CD1c-positive myeloid dendritic cell (primary cell): ENCODE data around the gene DHH.

ENCODE experiments used
- DNase-seq: peaks from one replicate; pipeline ENCODE4 v3.0.0-alpha.2; 2016; ENCODE audit errors: extremely low spot score

DHH gene

DNA sequence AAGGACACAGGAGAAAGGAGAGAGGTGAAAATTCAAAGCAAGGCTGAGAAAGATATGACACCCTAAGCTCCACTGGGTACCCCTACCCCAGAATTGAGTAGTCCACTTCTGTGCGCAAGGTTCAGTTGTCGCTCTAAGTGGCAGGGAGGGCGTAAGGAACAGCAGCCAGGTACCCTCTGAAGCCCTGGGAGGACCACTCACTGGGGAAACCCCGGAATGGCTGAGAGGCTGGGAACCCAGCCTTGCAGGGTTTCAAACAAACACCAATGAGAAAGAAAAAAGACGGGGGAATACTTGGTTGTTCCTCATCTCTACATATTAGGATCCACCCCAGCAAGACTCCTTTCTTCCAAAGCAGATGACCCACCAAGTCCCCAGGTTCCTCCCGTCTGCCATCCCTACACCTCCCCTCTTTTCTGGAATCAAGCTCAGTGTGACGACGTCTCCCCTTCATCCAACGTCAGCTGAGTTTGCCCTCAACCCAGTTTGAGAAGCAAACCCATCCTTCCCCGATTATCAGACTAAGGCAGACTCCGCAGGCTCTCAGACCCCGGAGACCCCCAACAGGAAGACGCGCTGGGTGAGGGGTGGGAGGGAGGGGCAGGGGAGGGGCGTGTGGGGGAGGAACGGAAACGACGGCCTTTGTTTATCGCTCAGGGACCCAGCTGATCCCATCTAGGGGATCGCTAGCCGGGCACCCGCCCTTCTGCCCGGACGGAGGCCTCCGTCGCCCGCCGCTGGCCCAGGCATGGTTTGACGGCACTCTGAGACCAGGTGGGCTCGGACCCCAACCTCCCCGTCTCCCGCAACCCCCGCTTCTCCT lies 15.3 kb upstream of the DHH start:
- no peak for DNase-seq

DNA sequence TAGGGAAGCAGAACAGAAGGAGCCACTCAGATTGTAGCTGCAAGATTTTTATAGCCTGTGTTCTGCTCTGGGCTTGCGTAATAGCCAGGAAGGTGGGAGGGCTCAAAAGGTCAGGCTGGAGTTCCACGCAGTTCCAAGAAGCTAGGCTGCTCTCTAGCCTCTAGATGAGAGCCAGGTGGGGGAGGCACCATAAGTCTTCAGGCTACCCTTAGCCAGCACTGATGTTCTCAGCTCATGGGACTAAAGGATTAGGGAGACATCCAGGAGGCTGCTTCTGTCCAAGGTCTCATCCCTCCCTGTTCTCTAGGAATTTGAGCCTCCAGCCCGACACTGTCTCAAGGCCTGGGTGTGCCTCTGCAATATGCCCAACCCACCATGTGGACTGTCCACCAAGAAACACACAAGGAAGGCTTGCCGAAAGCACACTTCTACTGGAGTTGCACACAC lies 14.4 kb upstream of the DHH start:
- peak; percentile 84 for DNase-seq

DNA sequence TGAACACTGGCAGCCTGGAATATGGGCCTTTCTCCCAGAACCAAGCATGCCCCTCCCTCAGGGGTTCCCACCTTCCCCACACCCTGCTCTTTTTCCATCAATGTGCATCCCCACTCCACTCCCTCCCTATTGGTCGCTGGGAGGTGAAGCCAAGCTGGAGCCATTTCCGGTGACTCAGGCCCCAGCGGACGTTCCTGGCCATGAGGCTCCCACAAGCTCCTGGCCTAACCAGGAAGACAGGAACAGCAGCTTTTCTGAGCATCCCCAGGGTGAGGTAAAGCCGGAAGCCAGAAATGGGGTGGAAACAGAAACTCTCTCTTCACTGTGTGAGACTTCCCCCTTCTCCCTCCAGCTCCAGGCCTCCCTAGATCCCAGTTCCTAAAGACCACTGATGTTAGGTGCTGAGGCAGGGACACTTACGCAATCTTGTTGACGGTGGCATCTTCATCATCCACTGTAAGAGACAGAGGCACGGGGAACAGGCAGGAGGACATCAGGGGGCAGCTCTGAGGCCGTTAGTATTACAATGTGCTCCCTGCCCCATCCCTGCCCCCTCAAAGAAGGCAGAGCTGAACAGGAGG lies 11.0 kb upstream of the DHH start:
- no peak for DNase-seq

DNA sequence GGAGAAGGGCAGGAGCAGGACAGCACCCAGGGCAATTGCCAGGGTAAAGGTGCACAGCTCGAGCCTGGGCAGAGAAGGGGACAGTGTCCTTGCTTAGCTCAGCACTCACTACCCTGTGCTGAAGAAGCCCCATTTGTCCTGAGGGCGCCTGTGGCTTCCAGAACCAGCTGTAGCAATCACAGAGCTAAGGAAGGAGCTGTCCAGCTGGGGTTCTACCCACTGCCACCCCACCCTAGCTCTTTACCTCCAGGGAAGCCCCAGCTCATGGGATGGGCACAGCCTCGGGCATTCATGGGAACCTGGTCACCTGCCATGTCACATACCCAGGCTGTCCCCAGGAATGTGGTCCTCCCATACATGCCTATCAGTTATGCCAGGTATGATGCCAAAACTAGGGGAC lies 10.2 kb upstream of the DHH start:
- DNase-seq: no peak

DNA sequence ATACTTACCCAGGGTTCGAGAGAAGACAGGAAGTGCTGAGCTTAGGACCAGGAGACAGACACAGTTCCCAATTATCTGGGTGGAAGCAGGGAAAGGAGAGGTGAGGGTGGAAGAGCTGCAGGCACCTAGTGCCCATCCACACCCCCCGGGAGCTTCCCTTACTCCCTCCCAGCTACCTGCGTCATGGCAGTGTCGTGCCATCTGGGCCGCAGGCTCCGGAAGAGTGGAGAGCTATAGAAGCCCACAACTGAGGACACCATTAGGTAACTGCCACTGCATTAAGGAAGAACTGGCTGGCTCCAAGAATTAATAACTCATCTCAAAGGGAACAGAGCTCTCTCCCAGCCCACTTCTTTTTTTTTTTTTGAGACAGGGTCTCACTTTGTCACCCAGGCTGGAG lies 5.8 kb upstream of the DHH start:
- DNase-seq: no peak

DNA sequence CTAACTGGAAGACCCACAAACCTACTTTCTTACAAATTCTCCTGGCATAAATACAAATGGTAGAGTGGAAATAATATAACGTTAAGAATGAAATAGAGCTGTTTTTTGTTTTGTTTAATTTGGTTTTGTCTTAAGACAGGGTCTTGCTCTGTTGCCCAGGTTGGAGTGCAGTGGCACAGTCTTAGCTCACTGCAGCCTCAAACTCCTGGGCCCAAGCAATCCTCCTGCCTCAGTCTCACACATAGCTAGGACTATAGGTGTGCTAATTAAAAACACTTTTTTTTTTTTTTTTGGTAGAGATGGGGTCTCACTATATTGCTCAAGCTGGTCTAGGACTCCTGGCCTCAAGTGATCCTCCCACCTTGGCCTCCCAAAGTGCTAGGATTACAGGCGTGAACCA lies 4.1 kb upstream of the DHH start:
- no peak for DNase-seq

DNA sequence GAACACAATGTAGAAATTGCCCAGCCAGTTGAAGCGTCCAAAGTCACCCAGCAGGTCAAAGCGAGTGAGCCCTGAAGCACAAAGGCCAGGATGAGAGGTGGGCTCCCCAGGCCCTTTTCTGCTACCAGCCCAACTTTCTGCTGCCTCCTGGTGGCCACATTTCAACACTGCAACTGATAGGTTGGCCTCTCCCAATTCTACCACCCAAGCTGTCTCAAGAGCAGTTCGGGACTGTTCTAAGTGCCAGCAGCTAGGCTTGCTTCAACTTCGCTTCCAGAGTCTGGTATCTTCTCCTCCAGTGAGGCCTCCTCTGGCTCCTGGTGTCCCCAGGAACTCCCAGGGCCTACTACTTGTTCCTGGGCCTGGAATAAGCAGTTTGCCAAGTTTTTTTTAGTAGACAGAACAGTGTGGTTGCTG lies 3.4 kb upstream of the DHH start:
- peak; percentile 61 for DNase-seq

DNA sequence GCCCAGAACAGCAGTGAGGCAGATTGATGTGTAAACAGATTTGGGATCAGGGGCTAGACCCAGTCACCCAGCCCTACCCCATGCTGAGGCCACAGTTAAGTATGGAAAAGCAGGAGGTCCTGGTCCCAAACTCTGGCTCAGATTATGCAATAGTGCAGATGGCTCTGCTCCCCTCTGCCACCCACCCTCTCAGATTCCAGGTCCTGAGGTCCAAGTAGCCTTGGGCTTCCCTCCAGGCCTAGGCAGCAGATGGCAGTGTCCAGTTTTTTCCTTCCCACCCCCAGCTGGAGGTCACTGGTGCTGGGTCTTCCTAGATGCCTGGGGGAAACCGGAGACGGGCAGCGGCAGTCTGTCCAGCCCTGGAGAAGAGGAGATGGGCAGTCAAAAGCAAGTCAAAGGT lies 2.8 kb upstream of the DHH start:
- DNase-seq: no peak

DNA sequence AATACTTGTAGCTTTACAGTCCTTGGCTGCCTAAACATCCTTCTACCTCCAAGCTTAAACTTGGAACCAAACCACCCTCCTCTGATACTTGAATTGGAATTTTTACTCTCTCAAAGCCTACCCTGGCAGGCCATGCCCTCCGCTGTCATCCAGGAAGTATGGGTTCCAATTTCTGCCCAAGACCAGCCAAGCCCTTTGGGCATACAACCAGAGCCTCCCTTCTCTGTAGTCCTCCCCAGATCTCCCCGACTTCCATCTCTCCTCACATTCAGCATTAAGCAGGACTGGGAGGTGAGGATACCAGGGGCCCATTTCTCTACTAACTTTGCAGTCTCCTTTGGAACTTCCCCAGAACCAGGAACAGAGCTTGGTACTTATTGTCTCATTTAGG lies 369 bp upstream of the DHH start:
- no peak for DNase-seq

DNA sequence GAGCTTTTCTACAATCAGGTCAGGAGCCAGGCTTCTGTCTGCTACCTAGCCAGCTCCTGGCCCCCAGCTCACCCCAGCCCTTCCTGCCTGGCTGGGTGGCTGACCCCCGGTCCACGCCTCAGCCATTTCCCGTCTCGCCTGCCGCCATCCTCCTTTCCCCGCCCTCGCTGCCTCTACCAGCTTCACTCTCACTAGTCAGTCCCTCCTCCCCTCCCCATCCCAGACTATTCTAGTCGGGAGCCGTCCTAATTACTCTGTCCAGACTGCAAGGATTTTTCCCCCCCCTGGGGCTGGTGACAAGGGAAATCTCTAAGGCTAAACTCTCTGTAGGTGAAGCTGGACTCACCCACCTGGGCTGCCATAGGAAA lies 825 bp downstream of the DHH start:
- no peak for DNase-seq

DNA sequence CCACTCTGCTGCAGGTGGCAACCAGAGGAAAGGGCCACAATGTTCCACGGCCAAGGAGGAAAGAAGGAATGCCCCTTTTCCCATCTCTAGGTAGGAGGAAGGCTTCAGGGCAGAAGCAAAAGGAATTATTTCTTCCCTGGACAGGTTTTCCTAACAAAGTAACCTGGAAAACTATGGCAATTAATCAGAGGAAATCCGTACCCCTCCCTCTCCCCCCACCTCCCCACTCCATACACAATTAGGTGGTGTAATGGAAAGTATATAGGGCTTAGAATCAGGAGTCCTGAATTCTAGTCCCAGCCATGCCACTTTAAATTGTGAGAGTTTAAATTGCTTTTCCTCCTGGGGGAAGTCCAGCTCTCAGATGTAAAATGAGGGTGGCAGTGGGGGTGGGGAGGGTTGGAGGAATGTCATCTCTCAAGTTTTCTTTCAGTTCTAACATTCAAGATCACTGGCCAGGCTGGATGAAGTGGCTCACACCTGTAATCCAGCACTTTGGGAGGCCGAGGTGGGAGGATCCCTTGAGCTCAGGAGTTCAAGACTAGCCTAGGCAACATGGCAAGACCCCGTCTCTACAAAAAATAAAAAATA lies 1.7 kb downstream of the DHH start:
- no peak for DNase-seq

DNA sequence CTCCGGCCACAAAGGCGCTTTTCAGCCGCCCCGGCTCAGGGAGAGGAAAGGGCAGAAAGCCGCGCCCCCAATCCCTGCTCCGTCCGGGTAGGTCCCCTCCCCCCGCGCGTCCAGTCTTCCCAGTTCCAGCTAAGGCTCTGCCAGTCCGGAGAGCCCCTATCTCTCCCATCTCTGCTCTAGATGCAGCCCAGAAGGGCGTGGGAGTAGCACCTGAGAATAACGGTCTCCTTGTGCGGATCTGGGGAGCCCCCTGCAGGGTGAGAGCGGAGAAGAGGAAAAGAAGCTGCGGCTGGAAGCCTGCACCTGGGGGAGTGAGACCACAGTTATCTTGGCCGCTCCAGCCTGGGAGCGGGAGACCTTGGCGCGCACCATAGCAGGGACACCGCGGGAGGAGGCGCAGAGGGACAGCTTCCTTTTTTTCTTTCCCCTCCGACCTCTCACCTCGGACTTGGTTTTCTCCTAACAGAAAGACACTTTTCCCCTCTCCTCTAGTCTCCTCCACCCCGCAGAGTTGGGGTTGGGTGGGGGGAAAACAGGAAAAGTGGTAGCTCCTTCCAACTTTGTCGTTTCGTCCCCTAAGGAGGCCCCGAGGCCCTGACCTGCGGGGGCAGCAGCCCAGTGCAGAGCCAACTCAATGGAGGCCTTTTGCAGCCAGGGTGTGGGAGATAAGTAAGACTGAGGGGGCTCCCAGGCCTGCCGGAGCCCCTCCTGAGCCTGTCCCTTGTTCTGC lies 2.4 kb downstream of the DHH start:
- peak; percentile 35 for DNase-seq

DNA sequence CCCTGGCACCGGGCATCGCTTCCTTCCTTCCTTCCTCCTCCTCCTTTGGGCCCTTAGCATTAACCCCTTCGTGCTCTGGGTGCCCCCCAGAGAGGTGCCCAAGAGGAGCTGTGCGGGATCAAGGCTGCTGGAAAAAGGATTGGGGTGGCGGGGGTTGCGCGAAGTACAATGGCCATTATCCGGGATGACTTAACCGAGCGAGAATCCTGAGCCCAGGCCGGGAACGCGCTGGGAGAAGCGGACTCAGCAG lies 2.8 kb downstream of the DHH start:
- no peak for DNase-seq

DNA sequence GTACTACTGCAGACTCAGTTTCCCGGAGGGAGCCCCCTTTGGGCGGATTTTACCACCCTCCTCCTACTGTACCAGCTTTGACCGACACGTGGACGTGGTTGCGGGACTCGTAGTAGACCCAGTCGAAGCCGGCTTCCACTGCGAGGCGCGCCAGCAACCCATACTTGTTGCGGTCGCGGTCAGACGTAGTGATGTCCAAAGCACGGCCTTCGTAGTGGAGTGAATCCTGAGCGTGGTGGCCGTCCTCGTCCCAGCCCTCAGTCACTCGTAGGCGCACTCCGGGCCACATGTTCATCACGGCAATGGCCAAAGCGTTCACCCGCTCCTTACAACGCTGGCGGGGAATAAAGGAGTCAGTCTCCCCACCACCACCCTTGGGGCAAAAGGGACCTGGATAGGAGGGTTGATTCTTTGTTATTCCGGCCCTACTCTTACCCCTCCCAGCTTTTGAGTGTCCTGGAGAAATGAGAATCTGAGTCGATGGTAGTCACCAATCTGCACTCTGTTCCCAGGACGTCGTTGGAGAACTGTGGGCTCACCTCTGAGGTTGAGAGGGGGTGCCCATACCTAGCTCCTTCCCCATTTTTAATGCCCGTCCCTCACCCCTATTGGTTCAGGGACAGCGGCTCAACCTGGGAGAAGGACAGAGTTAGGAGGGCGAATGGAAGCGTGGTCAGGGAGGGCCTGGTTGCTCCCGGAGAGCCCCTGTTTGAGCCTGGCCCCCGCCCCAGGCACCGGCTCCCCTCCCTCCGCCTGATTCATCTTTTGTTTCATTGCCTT lies 3.4 kb downstream of the DHH start:
- no peak for DNase-seq

DNA sequence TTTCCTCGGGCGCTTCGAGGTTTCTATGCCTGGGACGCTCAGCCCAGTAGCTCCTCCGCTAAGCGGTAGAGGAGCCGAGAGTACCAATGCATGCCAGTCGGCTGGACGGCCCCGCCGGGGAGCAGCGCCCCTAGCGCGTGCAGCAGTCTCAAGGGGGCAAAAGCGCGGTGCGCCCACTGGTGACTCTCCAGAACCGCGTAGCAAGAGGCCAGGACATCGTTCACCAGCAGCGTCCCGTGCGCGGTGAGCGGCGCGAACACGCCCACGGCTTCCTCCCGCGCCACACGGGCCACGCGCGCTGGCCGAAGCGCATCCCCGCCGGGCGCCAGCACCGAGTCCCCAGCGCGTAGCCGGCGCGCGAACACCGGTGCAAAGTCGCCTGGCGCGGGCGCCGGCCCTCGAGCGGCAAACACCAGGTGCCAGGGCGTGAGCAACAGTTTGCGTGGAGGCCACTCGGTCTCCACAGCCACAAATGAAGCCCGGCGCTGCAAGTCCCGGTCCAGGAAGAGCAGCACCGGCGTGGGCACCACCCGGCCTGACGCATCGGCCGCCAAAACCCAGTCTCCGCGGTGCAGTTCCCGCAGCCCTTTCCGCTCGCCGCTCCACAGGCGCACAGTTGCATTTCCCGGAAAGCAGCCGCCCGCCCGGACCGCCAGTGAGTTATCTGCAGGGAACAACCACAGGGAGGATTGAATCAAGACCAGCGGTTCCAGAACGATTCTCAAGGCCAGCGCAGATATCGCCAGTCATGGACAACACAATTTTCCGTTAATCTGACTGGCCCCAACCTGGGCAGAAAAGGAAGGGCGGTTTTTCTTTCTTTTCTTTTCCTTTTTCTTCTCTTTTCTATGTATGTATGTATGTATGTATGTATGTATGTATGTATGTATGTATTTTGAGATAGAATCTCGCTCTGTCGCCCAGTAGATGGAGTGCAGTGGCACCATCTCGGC lies 4.5 kb downstream of the DHH start:
- DNase-seq: peak; percentile 50

DNA sequence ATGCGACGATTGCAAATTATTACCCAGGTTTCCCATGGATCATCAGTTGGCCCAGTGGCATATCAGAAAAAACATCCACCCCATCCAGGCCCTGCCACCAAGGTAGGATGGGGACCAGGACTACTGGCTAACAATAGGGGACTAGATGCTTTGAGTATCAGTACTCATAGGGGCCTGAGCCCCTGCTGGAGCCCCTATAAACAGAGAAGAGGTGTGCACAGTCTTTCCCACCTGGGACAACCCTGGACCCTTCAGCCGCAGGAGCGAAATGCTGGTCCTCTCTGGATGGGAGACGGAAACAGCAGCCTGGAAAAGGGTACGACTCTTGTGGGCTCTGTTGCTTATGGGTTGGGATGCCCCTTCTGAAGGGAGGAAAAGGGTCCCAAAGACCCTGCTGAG lies 5.7 kb downstream of the DHH start:
- DNase-seq: no peak

DNA sequence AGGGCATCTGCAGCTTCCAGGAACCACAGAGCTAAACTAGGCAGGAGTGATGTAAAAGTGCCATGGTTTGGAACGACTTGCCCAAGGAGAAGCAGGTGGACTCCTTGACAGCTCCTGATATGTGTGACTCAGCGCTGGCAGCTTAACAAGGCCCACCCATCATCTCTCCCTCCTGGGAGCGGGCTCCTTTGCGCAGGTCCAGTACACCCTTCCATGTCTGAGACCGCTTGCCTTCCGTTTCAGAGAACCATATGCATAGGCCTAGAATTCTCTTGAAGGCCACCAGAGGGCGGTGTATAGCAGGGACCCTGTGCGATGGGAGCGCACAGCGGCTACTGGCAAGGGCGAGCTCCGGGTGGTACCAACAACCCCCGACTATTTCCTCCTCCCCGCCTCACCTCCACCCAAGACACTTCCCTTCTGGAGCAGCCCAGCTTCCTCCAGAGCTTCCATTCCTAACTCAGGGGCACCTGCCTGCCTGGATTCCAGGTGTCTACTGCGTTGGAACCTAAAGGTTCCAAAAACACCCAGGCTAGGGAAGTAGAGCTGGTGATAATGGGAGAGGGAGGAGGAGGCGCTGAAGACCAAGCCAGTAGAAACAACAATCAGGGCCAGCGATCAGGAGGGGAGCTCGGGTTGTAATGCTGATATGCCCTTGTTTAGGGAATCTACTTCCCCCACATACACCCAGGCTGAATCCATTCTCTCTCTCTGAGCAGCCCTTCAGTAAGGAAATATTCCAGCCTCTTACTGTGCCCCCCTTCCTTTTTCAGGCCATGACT lies 6.3 kb downstream of the DHH start:
- peak; percentile 83 for DNase-seq

DNA sequence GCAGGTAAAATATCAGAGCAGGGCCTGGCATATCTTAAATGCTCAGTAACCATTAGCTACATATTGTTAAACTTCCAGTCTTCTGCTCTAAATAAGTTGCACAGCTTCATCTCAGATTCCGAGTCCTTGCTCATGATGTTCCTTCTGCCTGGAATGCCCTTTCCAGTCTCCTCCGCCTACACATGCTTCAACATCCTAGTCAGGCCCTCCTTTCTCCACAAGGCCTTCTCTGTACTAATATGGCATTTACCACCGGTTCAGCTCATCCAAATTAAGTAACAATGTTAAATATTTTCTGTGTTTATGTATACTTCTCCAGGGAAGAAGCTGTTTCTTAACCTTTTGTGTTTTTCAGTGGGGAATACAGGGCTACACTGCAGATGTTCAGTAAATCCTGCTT lies 8.5 kb downstream of the DHH start:
- no peak for DNase-seq

DNA sequence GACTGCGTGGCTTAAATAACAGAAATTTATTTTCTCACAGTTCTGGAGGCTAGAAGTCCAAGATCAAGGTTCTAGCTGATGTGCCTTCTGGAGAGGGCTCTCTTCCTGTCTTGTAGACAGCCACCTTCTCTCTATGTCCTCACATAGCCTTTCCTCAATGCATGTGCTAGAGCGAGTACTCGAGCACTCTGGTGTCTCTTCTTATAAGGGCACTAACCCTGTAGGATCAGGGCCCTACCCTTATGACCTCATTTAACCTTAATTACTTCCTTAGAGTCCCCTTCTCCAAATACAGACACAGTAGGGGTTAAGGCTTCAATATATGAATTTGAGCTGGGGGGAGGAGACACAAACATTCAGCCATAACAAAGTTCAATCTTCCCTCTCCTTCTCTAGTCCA lies 10.2 kb downstream of the DHH start:
- no peak for DNase-seq

DNA sequence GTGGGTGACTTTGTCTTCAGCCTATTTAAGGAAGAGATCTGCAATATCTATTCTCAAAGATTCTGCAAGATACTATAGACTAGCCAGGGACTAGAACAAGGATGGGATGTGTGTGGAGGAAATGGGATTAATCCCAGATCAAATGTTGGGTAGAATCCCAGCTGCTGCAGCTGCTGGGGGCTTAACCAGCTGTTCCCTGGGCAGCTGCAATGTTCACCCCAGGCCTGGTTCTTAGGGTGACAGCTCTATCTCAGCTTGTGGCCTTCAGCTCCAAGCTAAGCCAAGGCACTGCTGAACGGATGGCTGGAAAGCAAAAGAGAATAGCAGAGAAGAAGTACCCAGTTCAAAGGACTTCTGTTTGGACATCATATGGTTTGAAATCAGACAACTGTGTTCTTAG lies 14.8 kb downstream of the DHH start:
- DNase-seq: no peak
